ENCODE data around the gene OXSM. TPM values are rescaled to one million over a fixed set of nuclear protein-coding genes. Genes with fewer than 3 reads are reported as not detected.

Gene OXSM
- total RNA-seq, 4 donors from 2014 or later: 5.8 to 9.7 (median 7.3) TPM

DNA sequence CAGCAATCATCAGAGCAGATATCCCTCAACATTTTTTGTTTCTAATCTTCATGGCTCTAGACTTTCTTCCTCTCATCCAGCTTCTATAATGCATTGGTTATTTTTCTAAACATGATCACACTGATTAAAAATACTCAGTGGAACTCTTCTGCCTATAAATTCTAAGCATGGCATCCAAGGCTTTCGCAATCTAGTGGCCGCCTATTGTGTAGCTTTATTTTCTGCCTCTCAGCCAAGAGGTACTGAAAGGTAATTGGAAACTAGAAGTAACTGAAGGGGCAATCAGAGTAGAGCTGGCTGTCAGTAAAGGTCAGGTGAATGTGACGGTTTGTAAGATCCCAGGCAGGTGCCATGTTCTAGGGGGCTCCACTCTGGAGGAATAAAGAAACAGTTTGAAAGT, 33.4 kb downstream of the OXSM start:
- no peaks in the 10 kb centered on the region for H3K36me3 ChIP-seq
- H3K4me1 ChIP-seq: peaks cover 3% of the 10 kb centered on the region
- no peak for DNase-seq (ENCODE audit: low spot score in 2 of 2)
- no peak overlapping the region for H3K4me3 ChIP-seq
- 79% methylated on average over 3 of the region's 3 CpGs for WGBS
- H3K27ac ChIP-seq: no peak overlapping the region
- TF ChIP-seq, protein P1, sequence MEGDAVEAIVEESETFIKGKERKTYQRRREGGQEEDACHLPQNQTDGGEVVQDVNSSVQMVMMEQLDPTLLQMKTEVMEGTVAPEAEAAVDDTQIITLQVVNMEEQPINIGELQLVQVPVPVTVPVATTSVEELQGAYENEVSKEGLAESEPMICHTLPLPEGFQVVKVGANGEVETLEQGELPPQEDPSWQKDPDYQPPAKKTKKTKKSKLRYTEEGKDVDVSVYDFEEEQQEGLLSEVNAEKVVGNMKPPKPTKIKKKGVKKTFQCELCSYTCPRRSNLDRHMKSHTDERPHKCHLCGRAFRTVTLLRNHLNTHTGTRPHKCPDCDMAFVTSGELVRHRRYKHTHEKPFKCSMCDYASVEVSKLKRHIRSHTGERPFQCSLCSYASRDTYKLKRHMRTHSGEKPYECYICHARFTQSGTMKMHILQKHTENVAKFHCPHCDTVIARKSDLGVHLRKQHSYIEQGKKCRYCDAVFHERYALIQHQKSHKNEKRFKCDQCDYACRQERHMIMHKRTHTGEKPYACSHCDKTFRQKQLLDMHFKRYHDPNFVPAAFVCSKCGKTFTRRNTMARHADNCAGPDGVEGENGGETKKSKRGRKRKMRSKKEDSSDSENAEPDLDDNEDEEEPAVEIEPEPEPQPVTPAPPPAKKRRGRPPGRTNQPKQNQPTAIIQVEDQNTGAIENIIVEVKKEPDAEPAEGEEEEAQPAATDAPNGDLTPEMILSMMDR (IDR thresholded peaks at IDR 0.05): no peak
- TF ChIP-seq EP300 (IDR thresholded peaks at IDR 0.05) (no peak), POLR2AphosphoS5 (IDR thresholded peaks at IDR 0.05) (no peak), POLR2A (IDR thresholded peaks at IDR 0.05) (no peak)
- no peaks in the 10 kb centered on the region for H3K9me3 ChIP-seq
- no peaks in the 10 kb centered on the region for H3K27me3 ChIP-seq

DNA sequence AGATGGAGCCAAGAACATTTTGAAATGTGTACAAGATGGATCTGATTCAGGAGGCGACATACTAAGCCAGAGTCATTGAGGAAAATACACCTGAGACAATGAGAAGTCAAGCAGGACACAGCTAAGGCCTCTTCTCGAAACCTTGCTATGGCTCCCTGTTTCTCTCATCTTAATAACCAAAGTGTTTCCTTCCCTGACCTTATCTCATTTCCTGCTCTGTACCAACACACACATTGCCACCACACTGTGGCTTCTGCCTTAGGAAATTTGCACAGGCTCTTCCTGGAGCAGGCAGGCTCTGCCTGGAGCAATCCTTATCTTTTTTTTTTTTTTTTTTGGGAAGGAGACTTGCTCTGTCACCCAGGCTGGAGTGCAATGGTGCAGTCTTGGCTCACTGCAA, 36.6 kb downstream of the OXSM start:
- Histone ChIP-seq H3K4me1 (peaks cover 12% of the 10 kb centered on the region), H3K27me3 (no peaks in the 10 kb centered on the region), H3K4me3 (no peak overlapping the region), H3K9me3 (no peaks in the 10 kb centered on the region), H3K27ac (no peak overlapping the region), H3K36me3 (no peaks in the 10 kb centered on the region)
- 31% methylated on average over 2 of the region's 2 CpGs for WGBS
- TF ChIP-seq POLR2AphosphoS5 (IDR thresholded peaks at IDR 0.05) (no peak), EP300 (IDR thresholded peaks at IDR 0.05) (no peak), POLR2A (IDR thresholded peaks at IDR 0.05) (no peak)
- TF ChIP-seq, protein P1 (IDR thresholded peaks at IDR 0.05): no peak
- no peak for DNase-seq (ENCODE audit: low spot score in 2 of 2)

DNA sequence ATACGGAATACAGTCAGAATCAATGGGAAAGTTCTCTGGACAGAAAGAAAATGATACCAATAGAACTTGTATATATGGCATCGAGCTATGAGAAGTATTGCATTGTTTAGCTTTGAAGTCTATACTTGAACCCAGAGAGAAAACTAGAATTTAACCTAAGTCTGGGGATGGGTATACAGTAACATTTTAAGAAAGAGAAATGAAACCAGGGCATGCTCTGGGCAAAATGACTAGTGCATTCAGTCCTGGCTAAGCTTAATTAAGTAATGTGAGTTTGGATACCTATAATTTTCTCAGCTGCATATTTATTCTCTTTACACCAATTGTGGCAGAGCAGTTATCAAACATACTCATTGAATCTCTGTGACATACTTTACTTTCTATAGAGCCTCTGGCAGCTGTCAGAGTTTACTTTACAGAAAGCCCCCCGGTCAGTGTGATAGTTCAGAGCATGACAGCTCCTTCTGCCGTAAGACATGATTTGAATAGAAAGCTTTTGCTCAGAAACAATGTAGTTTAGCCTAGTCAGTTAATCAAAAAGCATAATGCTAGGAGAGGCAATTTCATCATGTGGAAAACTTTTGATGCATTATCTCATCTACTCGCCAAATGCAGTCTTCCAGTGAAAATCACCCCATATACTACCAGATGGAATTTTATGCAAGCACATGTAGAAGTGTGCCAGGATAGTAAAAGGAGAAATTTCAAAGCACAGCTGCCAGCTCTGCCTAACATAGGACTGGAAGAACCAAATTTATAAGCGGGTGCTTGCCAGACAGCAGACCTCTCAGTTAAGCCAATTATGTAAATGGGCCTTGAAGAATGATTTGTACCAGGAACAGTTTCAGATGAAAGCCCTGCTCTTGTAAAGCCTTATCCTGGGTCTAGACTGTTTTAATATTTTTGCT, 40.7 kb downstream of the OXSM start:
- no peak overlapping the region for H3K4me3 ChIP-seq
- no peak overlapping the region for H3K27ac ChIP-seq
- 59% methylated on average over 6 of the region's 6 CpGs for WGBS
- TF ChIP-seq EP300 (IDR thresholded peaks at IDR 0.05) (no peak), POLR2AphosphoS5 (IDR thresholded peaks at IDR 0.05) (no peak)
- peaks cover 12% of the 10 kb centered on the region for H3K4me1 ChIP-seq
- H3K27me3 ChIP-seq: no peaks in the 10 kb centered on the region
- no peaks in the 10 kb centered on the region for H3K36me3 ChIP-seq
- no peaks in the 10 kb centered on the region for H3K9me3 ChIP-seq
- DNase-seq (ENCODE audit: low spot score in 2 of 2): no peak

DNA sequence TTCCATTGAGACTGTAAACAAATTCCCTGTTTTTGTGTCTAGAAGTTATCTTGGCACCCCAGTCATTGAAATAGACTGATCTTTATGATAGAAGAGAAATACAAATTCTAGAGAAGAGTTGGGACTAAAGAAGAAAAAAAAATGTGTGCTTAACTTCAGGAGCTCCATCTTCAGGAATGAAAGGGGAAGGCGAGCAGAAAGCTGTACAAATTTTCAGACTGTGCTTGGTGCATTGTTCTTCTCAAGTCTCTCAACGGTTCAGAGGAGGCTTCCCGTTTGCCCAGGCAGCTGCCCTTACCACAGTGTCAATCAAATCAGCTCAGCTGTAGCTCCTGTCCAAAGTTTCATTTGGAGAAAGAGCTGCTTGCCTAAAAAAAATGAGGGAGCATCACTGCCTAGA, 41.7 kb downstream of the OXSM start:
- no peak for DNase-seq (ENCODE audit: low spot score in 2 of 2)
- no peaks in the 10 kb centered on the region for H3K36me3 ChIP-seq
- peaks cover 9% of the 10 kb centered on the region for H3K4me1 ChIP-seq
- no peak overlapping the region for H3K4me3 ChIP-seq
- no peak overlapping the region for H3K27ac ChIP-seq
- TF ChIP-seq POLR2A (IDR thresholded peaks at IDR 0.05) (no peak), EP300 (IDR thresholded peaks at IDR 0.05) (no peak), POLR2AphosphoS5 (IDR thresholded peaks at IDR 0.05) (no peak)
- TF ChIP-seq, protein P1 (IDR thresholded peaks at IDR 0.05): no peak
- H3K27me3 ChIP-seq: no peaks in the 10 kb centered on the region
- WGBS: 11% methylated on average over 3 of the region's 3 CpGs
- H3K9me3 ChIP-seq: no peaks in the 10 kb centered on the region

DNA sequence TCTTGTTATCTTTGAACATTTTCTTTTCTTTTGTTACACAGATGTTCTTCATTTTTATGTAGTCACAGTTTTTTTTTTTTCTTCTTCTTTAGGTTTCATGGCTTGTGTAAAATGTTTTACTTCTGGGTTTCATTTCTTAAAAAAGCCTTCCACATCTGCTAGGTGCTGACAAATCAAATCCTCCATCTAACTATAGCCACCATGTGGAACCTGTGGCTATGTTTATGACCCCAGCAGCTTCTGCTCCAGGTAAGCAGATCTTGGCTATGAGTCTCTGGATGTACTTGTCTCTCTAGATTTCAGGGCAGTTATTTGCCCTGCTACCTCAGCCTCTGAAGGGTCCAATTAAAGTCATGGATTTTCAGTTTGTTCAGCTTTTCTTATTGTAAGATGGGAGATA, 44.5 kb downstream of the OXSM start:
- H3K9me3 ChIP-seq: no peaks in the 10 kb centered on the region
- no peak for DNase-seq (ENCODE audit: low spot score in 2 of 2)
- H3K4me3 ChIP-seq: no peak overlapping the region
- H3K27me3 ChIP-seq: no peaks in the 10 kb centered on the region
- no peak overlapping the region for H3K27ac ChIP-seq
- H3K36me3 ChIP-seq: no peaks in the 10 kb centered on the region
- TF ChIP-seq POLR2AphosphoS5 (IDR thresholded peaks at IDR 0.05) (no peak), EP300 (IDR thresholded peaks at IDR 0.05) (no peak), POLR2A (IDR thresholded peaks at IDR 0.05) (no peak)
- TF ChIP-seq, protein P1 (IDR thresholded peaks at IDR 0.05): no peak
- H3K4me1 ChIP-seq: peaks cover 9% of the 10 kb centered on the region

Measured in suprapubic skin (tissue), 4 donors.